OCI-LY1 (cell line): Measurements from ENCODE around the gene STK39.

Experiments
- EZH2 ChIP-seq: fragments of 200-600 bp; sonication (generic), shearing (Covaris generic); IDR thresholded peaks from 2 replicates; pipeline ENCODE4 v1.8.0; 2017; ENCODE audit warnings: borderline replicate concordance, mixed run types, mild to moderate bottlenecking, antibody characterized with exemption, low read length, moderate library complexity, mixed read lengths
- TF ChIP-seq, protein P1 (sequence below): fragments of 200-600 bp; sonication (generic), shearing (Covaris generic); IDR thresholded peaks from 2 replicates; pipeline ENCODE4 v1.5.1; 2017; ENCODE audit warnings: mild to moderate bottlenecking, antibody characterized with exemption, low read length, moderate library complexity, mixed read lengths

DNA sequence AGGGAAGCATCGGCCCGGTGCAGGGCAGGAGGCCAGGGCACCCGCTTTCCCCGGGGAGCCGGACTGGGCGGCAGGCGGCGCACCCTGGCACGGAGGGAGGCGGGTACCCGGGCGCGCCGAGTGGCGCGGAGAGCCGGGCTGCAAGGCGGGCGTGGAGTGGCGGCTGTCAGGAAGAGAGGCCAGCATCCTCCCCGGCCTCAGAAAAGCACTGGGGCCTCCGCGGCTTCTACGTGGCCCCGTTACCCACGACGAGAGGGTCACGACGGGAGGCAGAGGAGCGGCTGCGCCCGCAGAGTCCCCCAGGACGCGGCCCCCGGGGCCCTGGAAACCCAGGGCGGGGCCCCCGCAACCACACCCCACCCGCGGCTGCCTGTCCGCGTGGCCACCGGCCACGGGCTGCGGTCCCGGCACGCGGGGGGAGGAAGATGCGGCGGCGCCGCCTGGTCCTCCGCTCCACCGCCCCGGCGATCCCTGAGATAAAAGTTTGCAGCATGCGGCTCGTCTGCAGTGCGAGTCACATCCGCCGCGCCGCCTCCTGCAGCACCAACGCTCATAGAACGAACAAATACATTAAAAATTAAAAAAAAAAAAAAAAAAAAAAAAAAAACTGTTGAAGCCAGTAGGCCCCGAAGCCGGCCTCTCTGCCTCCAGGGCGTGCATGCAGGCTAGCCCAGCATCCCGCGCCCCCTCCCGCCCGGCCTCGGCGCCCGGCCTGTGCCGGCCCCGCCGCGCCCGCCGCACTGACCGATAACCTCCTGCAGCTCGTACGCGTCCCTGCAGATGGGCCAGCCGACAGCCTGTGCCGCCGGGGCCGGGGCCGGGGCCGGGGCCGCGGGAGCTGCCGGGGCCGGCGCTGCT is 683 bp downstream of the STK39 start:
- TF ChIP-seq, protein P1, sequence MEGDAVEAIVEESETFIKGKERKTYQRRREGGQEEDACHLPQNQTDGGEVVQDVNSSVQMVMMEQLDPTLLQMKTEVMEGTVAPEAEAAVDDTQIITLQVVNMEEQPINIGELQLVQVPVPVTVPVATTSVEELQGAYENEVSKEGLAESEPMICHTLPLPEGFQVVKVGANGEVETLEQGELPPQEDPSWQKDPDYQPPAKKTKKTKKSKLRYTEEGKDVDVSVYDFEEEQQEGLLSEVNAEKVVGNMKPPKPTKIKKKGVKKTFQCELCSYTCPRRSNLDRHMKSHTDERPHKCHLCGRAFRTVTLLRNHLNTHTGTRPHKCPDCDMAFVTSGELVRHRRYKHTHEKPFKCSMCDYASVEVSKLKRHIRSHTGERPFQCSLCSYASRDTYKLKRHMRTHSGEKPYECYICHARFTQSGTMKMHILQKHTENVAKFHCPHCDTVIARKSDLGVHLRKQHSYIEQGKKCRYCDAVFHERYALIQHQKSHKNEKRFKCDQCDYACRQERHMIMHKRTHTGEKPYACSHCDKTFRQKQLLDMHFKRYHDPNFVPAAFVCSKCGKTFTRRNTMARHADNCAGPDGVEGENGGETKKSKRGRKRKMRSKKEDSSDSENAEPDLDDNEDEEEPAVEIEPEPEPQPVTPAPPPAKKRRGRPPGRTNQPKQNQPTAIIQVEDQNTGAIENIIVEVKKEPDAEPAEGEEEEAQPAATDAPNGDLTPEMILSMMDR, result peak; percentile 35
- TF ChIP-seq EZH2, result no peak
